Panc1 (cell line): ENCODE results near the gene ACSM5. TPM values are rescaled to one million over a fixed set of nuclear protein-coding genes. Genes with fewer than 3 reads are reported as not detected.

Experiments used
- total RNA-seq: library from RNA; stranded (reverse); gene quantifications from one replicate; pipeline ENCODE4 v1.2.1, GENCODE V29; 2021; ENCODE audit not compliant: unreplicated experiment

The ACSM5 gene
- total RNA-seq, 1 experiment from 2014 or later = 0.21 TPM

Other genes starting within 250 kb of the ACSM5 start
- 5.8 TPM for gene GP2, start 82.0 kb upstream of the ACSM5 start, total RNA-seq
- not detected for gene UMOD, start 56.8 kb upstream of the ACSM5 start, total RNA-seq
- gene PDILT, start 4.8 kb upstream of the ACSM5 start, total RNA-seq = not detected
- not detected for gene ACSM2A, start 42.0 kb downstream of the ACSM5 start, total RNA-seq
- 0.10 TPM for gene ACSM2B, start 166.8 kb downstream of the ACSM5 start, total RNA-seq